ENCODE data around the gene SYT17. TPM values are rescaled to one million over a fixed set of nuclear protein-coding genes. Genes with fewer than 3 reads are reported as not detected.

The SYT17 gene
- total RNA-seq, 2 donors from 2014 or later, result 3.9 to 9.2 TPM

- Histone ChIP-seq H3K4me1 (no peaks in the 10 kb centered on the region), H3K36me3 (replicated peaks in 1 of 2; ENCODE audit: insufficient read depth in 1 of 2, low read depth in 2 of 2) (no peaks in the 10 kb centered on the region), H3K4me3 (no peak overlapping the region), H3K9me3 (no peaks in the 10 kb centered on the region), H3K27ac (no peak overlapping the region), H3K27me3 (no peaks in the 10 kb centered on the region)
- ATAC-seq, result no peak
- no peak for TF ChIP-seq CTCF (IDR thresholded peaks at IDR 0.05)
- TF ChIP-seq POLR2A (IDR thresholded peaks at IDR 0.05), result no peak
- WGBS, 2 donors, result 69 to 72% methylated on average over 1 of the region's 1 CpG
- no peak for DNase-seq
- intact Hi-C loops (cut with DNase I), result no loop called here
Measured at GRCh38 chr16:19133600-19133999, 34.4 kb upstream of the SYT17 start.

- H3K27ac ChIP-seq, result no peak overlapping the region
- TF ChIP-seq CTCF (IDR thresholded peaks at IDR 0.05) (no peak), POLR2A (IDR thresholded peaks at IDR 0.05) (no peak)
- no peaks in the 10 kb centered on the region for H3K4me1 ChIP-seq
- H3K27me3 ChIP-seq, result no peaks in the 10 kb centered on the region
- WGBS, 2 donors, result 66 to 76% methylated on average over 8 to 9 of the region's 10 CpGs
- ATAC-seq, result no peak
- intact Hi-C loops (cut with DNase I), result no loop called here
- no peaks in the 10 kb centered on the region for H3K9me3 ChIP-seq
- DNase-seq, result no peak
- H3K4me3 ChIP-seq, result no peak overlapping the region
- no peaks in the 10 kb centered on the region for H3K36me3 ChIP-seq (replicated peaks in 1 of 2; ENCODE audit: insufficient read depth in 1 of 2, low read depth in 2 of 2)
Measured at GRCh38 chr16:19135201-19135842, 32.7 kb upstream of the SYT17 start.

GRCh38 chr16:19135896-19136438, 32.1 kb upstream of the SYT17 start:
- ATAC-seq (no peak), DNase-seq (no peak)
- WGBS, 2 donors, result 47 to 51% methylated on average over 5 to 6 of the region's 7 CpGs
- no peaks in the 10 kb centered on the region for H3K36me3 ChIP-seq (replicated peaks in 1 of 2; ENCODE audit: insufficient read depth in 1 of 2, low read depth in 2 of 2)
- H3K4me3 ChIP-seq, result no peak overlapping the region
- H3K27ac ChIP-seq, result no peak overlapping the region
- H3K4me1 ChIP-seq, result no peaks in the 10 kb centered on the region
- TF ChIP-seq CTCF (IDR thresholded peaks at IDR 0.05), result no peak
- no peak for TF ChIP-seq POLR2A (IDR thresholded peaks at IDR 0.05)
- intact Hi-C loops (cut with DNase I), result no loop called here
- H3K9me3 ChIP-seq, result no peaks in the 10 kb centered on the region
- no peaks in the 10 kb centered on the region for H3K27me3 ChIP-seq

- TF ChIP-seq CTCF (IDR thresholded peaks at IDR 0.05) (no peak), POLR2A (IDR thresholded peaks at IDR 0.05) (no peak)
- Histone ChIP-seq H3K4me1 (no peaks in the 10 kb centered on the region), H3K27me3 (no peaks in the 10 kb centered on the region), H3K9me3 (no peaks in the 10 kb centered on the region), H3K27ac (no peak overlapping the region), H3K36me3 (replicated peaks in 1 of 2; ENCODE audit: insufficient read depth in 1 of 2, low read depth in 2 of 2) (no peaks in the 10 kb centered on the region), H3K4me3 (no peak overlapping the region)
- ATAC-seq (no peak), DNase-seq (peak in 2 of 4 donors; percentile 21 to 69)
- WGBS, 2 donors, result 56 to 71% methylated on average over 10 of the region's 10 CpGs
- intact Hi-C loops (cut with DNase I), result no loop called here
Measured at GRCh38 chr16:19136549-19137196, 31.4 kb upstream of the SYT17 start.

Measured in body of pancreas (tissue), 4 donors.